ENCODE data around the gene CCDC120. TPM values are rescaled to one million over a fixed set of nuclear protein-coding genes. Genes with fewer than 3 reads are reported as not detected.

The CCDC120 gene
- total and polyA plus RNA-seq, 9 of the 15 experiments (the other 6 are each of a cell fraction or from before 2014, with no cell fraction given) = 0.13 to 3.6 (median 0.54) TPM

DNA sequence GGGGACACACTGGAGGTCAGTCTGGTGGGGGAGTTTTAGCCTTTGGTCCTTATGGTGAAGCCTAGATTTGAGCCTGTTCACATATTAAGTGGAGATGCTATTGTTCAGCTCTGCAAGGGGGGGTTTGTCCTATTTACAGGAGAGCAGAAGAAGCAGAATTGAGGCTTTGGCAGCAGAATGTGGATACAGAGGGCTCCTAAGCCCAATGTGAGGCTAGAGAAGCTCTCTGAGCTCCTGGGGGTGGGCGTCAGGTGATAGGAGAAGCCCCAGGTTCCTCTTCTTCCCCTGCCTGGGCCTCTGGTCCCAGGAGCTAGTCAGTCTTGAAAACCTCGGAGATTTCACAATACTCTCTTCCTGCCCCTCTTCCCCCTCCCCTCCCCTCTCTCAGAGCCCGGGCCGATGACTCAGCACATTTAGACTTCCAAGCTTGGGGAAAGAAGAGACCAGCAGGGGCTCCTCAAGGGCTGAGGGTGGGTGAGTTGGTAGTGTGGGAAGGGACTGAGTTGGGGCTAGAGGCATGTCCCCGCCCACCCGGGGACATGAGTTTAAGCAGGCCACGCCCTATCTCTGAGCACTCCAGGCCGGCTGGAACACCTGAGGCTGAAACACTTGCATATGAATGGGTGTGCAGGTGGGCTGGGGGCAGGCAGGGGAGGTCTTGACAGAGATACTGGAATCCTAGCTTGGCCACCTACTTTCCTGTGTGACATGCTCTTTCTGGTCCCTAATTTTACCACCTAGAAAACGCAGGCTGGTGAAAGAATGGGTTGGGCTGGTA, 19.0 kb upstream of the CCDC120 start:
- Histone ChIP-seq H3K9ac (ENCODE audit: insufficient read depth in 1 of 2, low read depth in 2 of 2, low read length in 2 of 2) (peak overlapping the region; percentile 60 to 81; a peak in 3 of 4 replicates), H2AFZ (ENCODE audit: low read depth, low read length) (0 out of 2 replicates have a peak overlapping the region, but pooled peaks have one; percentile 12), H4K20me1 (replicated peaks; ENCODE audit: control insufficient read depth, insufficient read depth, low read length) (no peaks in the 10 kb centered on the region), H3K9me1 (ENCODE audit: control insufficient read depth, insufficient read depth, low read length) (no peaks in the 10 kb centered on the region), H3K4me3 (peak overlapping the region; percentile 19; the same call in 1 of the 2 replicates), H3K4me1 (replicated peaks in 1 of 2; ENCODE audit: control insufficient read depth in 2 of 2, insufficient read depth in 2 of 2, low read length in 2 of 2) (peaks cover 36 to 42% of the 10 kb centered on the region in 2 experiments; a peak in 4 of 5 replicates), H3K27me3 (ENCODE audit: control insufficient read depth in 2 of 2, insufficient read depth in 2 of 2, low read length in 2 of 2) (no peaks in the 10 kb centered on the region), H3K79me2 (ENCODE audit: control insufficient read depth, insufficient read depth, low read length) (peaks cover 36% of the 10 kb centered on the region), H3K4me2 (ENCODE audit: insufficient read depth, low read length) (peak overlapping the region; percentile 78), H3K36me3 (ENCODE audit: control insufficient read depth, insufficient read depth, low read length) (peaks cover 35% of the 10 kb centered on the region; the same call in 2 of the 3 replicates), H3K27ac (ENCODE audit: extremely low read depth, low read depth, low read length) (peak overlapping the region; percentile 74), H3K9me3 (replicated peaks; ENCODE audit: control insufficient read depth, insufficient read depth, low read depth, low read length) (no peaks in the 10 kb centered on the region)
- WGBS (ENCODE audit: insufficient coverage, low coverage, missing lambda C conversion rate) = 17% methylated on average over 2 of the region's 9 CpGs
- DNase-seq (ENCODE audit: extremely low read depth in 1 of 4, low spot score in 3 of 4) (peak; percentile 78 to 97 (median 86)), FAIRE-seq (peak; percentile 99), ATAC-seq (peak; percentile 75)
- no TSS peak for BruUV-seq (replicated peaks)
- ChIA-PET POLR2A (interaction anchor here (0.6 to 1.4 kb wide), 7 partner anchors 16 to 302 kb away, joined by 3 to 5 read pairs (median 3); partner anchors contain the start of gene GRIPAP1), CTCF (ENCODE audit: low intra/inter-chr PET ratio) (no interaction called here)
- in situ Hi-C loops (cut with MboI) = no loop called here
- intact Hi-C loops (cut with micrococcal nuclease) = loop anchor here (5.0 kb wide), 3 partner anchors 37 to 138 kb away; partner anchors contain the start of gene GRIPAP1
- TF ChIP-seq, protein P1, sequence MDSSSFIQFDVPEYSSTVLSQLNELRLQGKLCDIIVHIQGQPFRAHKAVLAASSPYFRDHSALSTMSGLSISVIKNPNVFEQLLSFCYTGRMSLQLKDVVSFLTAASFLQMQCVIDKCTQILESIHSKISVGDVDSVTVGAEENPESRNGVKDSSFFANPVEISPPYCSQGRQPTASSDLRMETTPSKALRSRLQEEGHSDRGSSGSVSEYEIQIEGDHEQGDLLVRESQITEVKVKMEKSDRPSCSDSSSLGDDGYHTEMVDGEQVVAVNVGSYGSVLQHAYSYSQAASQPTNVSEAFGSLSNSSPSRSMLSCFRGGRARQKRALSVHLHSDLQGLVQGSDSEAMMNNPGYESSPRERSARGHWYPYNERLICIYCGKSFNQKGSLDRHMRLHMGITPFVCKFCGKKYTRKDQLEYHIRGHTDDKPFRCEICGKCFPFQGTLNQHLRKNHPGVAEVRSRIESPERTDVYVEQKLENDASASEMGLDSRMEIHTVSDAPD (CRISPR knock-in tag; IDR thresholded peaks at IDR 0.05) = no peak
- TF ChIP-seq NBN (IDR thresholded peaks at IDR 0.05; ENCODE audit: low read depth) = 0 out of 2 replicates have a peak, but pooled peaks have one; percentile 46
- TF ChIP-seq, protein P2, sequence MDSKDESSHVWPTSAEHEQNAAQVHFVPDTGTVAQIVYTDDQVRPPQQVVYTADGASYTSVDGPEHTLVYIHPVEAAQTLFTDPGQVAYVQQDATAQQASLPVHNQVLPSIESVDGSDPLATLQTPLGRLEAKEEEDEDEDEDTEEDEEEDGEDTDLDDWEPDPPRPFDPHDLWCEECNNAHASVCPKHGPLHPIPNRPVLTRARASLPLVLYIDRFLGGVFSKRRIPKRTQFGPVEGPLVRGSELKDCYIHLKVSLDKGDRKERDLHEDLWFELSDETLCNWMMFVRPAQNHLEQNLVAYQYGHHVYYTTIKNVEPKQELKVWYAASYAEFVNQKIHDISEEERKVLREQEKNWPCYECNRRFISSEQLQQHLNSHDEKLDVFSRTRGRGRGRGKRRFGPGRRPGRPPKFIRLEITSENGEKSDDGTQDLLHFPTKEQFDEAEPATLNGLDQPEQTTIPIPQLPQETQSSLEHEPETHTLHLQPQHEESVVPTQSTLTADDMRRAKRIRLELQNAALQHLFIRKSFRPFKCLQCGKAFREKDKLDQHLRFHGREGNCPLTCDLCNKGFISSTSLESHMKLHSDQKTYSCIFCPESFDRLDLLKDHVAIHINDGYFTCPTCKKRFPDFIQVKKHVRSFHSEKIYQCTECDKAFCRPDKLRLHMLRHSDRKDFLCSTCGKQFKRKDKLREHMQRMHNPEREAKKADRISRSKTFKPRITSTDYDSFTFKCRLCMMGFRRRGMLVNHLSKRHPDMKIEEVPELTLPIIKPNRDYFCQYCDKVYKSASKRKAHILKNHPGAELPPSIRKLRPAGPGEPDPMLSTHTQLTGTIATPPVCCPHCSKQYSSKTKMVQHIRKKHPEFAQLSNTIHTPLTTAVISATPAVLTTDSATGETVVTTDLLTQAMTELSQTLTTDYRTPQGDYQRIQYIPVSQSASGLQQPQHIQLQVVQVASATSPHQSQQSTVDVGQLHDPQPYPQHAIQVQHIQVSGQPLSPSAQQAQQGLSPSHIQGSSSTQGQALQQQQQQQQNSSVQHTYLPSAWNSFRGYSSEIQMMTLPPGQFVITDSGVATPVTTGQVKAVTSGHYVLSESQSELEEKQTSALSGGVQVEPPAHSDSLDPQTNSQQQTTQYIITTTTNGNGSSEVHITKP (IDR thresholded peaks at IDR 0.05; ENCODE audit: partially characterized antibody) = peak; percentile 97
- TF ChIP-seq, protein P3, sequence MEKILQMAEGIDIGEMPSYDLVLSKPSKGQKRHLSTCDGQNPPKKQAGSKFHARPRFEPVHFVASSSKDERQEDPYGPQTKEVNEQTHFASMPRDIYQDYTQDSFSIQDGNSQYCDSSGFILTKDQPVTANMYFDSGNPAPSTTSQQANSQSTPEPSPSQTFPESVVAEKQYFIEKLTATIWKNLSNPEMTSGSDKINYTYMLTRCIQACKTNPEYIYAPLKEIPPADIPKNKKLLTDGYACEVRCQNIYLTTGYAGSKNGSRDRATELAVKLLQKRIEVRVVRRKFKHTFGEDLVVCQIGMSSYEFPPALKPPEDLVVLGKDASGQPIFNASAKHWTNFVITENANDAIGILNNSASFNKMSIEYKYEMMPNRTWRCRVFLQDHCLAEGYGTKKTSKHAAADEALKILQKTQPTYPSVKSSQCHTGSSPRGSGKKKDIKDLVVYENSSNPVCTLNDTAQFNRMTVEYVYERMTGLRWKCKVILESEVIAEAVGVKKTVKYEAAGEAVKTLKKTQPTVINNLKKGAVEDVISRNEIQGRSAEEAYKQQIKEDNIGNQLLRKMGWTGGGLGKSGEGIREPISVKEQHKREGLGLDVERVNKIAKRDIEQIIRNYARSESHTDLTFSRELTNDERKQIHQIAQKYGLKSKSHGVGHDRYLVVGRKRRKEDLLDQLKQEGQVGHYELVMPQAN (IDR thresholded peaks at IDR 0.05; ENCODE audit: borderline replicate concordance) = no peak
- 0 out of 2 replicates have a peak, but pooled peaks have one; percentile 29 for TF ChIP-seq MBD2 (IDR thresholded peaks at IDR 0.05; ENCODE audit: borderline replicate concordance, low read depth)
- TF ChIP-seq, protein P4, sequence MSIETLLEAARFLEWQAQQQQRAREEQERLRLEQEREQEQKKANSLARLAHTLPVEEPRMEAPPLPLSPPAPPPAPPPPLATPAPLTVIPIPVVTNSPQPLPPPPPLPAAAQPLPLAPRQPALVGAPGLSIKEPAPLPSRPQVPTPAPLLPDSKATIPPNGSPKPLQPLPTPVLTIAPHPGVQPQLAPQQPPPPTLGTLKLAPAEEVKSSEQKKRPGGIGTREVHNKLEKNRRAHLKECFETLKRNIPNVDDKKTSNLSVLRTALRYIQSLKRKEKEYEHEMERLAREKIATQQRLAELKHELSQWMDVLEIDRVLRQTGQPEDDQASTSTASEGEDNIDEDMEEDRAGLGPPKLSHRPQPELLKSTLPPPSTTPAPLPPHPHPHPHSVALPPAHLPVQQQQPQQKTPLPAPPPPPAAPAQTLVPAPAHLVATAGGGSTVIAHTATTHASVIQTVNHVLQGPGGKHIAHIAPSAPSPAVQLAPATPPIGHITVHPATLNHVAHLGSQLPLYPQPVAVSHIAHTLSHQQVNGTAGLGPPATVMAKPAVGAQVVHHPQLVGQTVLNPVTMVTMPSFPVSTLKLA (conservative IDR thresholded peaks at IDR 0.05) = peak; percentile 32 to 59; a peak in 2 of 4 replicates
- peak; percentile 83 for TF ChIP-seq CEBPG (CRISPR knock-in tag; IDR thresholded peaks at IDR 0.05)
- TF ChIP-seq CEBPG (tag; conservative IDR thresholded peaks at IDR 0.05 in 1 of 2, IDR thresholded peaks at IDR 0.05 in 1 of 2) = peak; percentile 93
- no peak for TF ChIP-seq TAF1 (IDR thresholded peaks at IDR 0.05; ENCODE audit: control insufficient read depth, extremely low read depth, insufficient read depth, low read length, severe bottlenecking)
- no peak for TF ChIP-seq NUFIP1 (IDR thresholded peaks at IDR 0.05; ENCODE audit: partially characterized antibody)
